ENCODE measurements around the gene PRSS53.

GRCh38 chr16:31083556-31083955 is 5.2 kb downstream of the PRSS53 start:
- no peak for TF ChIP-seq CTCF (conservative IDR thresholded peaks at IDR 0.05)
- no peak for TF ChIP-seq EZH2 (IDR thresholded peaks at IDR 0.05; ENCODE audit: low read depth)
